PC-3 (cell line): ENCODE measurements around the gene TEKTIP1.

Source experiments
- CTCF ChIP-seq: fragments of 300-600 bp; sonication (generic); conservative IDR thresholded peaks from 2 replicates; pipeline ENCODE4 v1.5.1; 2017; ENCODE audit warnings: antibody characterized with exemption, low read depth, mild to moderate bottlenecking, low read length
- EZH2 ChIP-seq: fragments of 300-600 bp; sonication (generic); IDR thresholded peaks from one replicate; pipeline ENCODE4 v1.6.1; 2017; ENCODE audit warnings: antibody characterized with exemption, mild to moderate bottlenecking, low read length; ENCODE audit not compliant: unreplicated experiment
- EZH2phosphoT487 ChIP-seq: fragments of 300-600 bp; sonication (generic); IDR thresholded peaks from 2 replicates; pipeline ENCODE4 v1.6.1; 2018; ENCODE audit warnings: mild to moderate bottlenecking, antibody characterized with exemption, low read length, borderline replicate concordance

DNA sequence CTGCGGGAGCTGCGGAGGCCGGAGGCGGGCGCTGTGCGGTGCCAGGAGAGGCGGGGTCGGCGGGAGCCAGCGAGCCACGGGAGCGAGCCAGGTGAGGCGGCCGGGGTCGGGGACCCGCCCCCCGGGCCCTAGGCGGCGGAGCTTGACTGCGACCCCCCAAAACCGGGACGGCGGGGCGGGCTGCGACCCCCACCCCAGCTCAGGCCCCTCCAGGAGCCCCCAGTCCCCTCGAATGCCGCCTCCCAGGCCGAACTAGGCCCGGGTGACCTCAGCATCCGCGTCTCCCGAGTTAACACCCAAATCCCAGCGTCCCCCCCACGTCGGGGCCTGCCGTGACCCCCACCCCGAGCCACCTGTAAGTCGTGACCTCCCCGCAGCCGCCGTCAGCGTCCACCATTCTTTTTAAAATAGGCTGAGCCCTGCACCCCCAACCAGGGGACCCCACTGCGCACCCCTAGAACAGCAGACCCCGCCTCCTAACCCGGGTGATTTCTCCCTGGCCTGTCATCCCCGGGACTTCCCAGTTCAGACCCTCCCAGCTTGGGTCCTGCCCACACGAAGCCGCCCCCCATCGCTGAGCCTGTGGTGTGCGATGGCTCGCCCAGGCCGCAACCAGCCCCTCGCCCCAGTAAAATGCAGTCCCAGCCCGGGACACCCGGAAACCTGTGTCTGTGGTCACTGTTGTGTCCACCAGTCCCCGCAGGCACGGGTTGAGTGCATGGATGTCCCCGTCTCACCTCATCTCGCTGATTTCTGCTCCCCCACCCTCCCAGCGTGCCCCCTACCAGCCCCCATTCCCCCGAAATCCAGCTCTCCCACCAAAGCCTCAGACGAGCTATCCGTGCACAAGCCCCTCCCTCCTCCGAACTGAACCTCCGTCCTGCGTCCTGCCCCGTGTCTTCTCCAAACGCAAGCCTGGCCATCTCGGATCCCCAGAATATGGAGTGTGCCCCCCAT lies 32.3 kb upstream of the TEKTIP1 start:
- TF ChIP-seq EZH2phosphoT487 = no peak
- TF ChIP-seq CTCF = no peak
- TF ChIP-seq EZH2 = no peak
